GM10266 (cell line): Measurements from ENCODE around the gene AUTS2.

Source experiments
- DNase-seq: peaks from one replicate; pipeline ENCODE4 v3.0.0; 2012; ENCODE audit errors: extremely low spot score
- TF ChIP-seq, protein P1 (sequence below): IDR thresholded peaks from 2 replicates; pipeline ENCODE4 v1.5.1; 2012; ENCODE audit warnings: mild to moderate bottlenecking, low read depth; ENCODE audit not compliant: control insufficient read depth, insufficient read depth; ENCODE audit errors: missing control alignments

Gene AUTS2

DNA sequence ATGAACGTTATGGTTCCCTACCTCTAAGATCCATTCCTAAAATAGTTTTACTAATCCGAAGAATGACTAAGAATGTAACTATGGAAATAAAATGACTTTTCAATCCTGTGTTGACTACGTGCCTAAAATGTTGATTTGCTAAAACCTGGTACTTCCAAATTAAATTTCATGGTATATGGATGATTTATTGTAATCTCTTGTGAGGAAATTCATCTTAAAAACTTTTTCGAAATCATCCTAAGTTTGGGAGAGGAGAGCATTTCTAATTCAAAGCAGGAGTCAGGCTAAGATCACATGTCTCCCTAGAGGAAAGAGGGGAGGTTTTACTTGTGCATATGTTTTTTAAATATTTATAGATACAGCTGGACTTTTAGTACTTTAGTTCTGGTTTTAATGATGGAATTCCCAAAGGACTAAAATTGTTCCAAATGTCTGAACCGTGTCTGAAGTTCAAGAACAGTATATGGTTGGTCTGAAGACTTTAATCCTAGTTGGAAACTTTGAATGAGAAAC lies 483.9 kb downstream of the AUTS2 start:
- no peak for DNase-seq
- TF ChIP-seq, protein P1, sequence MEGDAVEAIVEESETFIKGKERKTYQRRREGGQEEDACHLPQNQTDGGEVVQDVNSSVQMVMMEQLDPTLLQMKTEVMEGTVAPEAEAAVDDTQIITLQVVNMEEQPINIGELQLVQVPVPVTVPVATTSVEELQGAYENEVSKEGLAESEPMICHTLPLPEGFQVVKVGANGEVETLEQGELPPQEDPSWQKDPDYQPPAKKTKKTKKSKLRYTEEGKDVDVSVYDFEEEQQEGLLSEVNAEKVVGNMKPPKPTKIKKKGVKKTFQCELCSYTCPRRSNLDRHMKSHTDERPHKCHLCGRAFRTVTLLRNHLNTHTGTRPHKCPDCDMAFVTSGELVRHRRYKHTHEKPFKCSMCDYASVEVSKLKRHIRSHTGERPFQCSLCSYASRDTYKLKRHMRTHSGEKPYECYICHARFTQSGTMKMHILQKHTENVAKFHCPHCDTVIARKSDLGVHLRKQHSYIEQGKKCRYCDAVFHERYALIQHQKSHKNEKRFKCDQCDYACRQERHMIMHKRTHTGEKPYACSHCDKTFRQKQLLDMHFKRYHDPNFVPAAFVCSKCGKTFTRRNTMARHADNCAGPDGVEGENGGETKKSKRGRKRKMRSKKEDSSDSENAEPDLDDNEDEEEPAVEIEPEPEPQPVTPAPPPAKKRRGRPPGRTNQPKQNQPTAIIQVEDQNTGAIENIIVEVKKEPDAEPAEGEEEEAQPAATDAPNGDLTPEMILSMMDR = no peak

DNA sequence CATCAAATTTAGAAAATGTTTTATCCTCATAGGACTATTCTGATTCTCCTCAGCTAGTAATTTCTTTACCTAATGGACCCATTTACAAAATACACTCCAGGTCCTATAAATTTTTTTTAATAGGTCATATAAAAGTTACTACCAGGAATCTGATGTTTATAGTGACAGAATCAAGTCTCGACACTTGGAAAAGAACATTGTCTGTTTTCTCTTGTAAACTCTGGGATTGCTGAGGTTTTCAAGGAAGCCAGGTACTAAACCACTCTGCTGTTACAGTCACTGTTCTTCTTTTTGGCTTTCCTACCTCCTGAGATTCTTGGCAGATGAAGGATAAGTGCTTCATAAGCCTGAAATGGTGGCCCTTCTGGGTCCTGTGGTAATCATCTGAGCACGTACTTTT lies 493.1 kb downstream of the AUTS2 start:
- TF ChIP-seq, protein P1 = no peak
- no peak for DNase-seq

DNA sequence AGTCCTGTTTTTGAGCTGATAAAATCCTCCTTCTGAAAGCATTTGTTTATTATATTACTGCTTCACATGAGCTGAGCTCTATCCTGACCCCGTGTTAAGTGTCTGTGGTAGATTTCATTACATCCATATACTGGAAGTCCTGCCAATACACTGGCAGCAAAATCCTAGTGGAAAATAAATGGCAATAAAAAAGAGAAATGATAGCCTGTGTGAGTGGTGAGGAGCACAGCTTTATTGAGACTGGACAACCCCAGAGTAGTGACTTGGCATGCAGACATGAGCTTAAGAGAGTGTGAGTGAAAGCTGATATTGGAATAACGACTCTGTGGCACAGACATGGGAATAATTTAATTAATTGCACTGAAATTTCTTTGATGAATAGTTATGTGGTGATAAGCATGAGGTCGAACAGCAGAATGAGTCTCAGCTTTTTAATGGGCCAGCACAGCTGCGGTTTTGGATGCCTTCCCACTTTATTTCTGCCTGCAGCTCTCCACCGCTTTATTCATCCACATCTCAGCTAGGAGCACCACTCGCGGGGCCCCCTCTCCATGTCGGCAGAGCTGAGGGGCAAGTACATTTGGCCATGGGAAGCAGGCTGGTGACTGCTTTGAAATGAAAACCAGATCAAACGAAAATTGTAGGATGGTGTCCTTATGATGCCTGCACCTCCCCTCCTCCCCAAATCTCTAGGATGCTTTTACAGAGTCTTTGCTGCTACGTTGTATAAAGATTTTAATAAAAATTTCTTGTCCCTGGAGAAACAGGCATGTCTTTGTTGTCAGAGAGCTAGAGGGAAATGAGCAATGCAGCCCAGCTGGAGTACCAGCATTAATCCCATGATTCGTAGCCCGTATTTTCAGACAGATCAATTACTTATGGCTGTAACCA lies 494.3 kb downstream of the AUTS2 start:
- TF ChIP-seq, protein P1 = no peak
- no peak for DNase-seq

DNA sequence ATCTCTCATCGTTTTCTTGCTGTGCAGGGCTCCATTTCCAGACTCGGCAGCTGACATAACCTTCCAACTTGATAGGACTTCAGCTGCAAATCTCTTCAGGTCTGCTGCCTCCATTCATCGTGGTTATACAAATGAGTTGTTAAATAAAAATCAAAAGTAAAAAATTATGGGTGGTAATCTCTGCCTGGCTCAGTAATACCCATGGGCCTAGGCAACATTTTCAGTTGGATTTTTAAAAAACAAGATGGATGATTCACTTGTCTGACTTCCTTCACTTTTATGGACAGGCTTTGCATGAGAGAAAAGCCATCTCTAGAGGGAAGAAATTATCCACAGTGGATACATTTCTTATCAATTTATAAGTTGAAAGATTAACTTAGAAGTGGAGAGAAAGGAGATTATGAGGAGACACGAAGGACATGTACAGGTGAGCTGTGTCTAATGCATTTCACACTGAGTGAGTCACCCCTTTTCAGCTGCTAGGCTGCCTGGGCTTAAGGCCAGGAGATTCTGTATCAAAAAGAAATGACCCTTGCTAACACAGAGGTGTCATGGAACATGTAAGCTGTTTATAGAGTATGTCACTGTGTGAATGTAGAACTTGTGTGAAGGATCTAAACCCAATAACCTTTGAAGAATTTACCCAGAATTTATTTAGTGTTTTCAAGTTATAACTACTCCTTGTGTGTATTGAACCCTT lies 495.1 kb downstream of the AUTS2 start:
- no peak for DNase-seq
- TF ChIP-seq, protein P1 = no peak

DNA sequence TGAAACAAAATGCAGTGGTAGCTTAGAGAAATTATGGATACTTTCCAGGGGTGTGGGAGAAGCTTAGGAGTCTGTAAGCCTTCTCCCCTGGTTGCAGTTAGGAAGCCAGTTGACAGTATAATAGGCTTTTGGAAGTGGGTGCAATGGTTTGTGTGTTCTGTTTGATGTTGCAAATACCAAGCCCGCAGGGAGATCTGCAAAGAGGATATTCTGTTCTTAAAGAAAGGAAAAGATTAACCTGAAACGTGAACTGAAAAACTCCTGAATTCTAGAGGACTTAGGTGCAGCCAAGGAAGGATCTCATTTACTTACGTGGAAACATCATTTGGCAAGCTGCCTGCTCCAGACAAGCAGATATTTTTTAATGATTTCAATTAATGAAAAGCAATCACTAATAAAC lies 496.6 kb downstream of the AUTS2 start:
- DNase-seq = no peak
- TF ChIP-seq, protein P1 = no peak

DNA sequence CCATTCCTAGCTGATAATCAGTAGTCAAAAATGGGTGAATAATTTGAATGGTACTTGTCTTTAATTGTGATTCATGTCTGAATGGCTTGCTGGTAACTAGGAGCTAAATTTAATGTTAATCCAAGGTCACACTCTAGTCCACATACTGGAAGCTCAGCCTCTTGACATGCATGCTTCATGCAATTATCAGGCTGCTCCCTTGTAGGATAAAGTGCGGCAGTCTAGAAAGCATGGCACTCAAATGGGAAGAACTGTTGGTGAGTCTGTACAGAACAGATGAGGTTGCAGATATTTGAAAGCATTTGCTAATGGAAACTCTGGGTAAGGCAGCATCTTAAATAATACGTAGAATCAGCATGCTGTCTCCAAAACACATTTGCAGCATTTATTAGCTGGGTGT lies 499.4 kb downstream of the AUTS2 start:
- DNase-seq = no peak
- TF ChIP-seq, protein P1 = no peak

DNA sequence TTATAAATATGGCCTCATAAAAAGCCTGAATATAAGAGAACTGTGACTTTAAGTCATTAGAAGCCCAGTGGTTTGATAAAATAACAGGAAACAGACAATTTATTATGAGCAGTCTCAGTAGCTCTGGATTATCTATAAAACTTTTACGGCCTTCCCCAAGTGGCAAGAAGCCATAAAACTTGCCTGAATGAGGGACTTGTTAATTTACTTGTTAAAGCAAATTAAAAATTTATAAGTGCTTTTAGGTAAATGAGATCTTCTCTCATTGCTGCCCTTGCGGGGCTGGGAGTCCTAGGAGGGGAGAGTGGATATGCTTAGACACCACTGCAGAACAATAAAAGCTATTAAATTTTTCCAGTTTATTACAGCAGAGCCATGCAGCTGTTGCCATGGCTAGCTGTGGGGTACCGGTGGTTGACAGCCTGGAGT lies 499.9 kb downstream of the AUTS2 start:
- DNase-seq = no peak
- TF ChIP-seq, protein P1 = no peak
